ENCODE data around the gene LRRC3.

The LRRC3 gene

DNA sequence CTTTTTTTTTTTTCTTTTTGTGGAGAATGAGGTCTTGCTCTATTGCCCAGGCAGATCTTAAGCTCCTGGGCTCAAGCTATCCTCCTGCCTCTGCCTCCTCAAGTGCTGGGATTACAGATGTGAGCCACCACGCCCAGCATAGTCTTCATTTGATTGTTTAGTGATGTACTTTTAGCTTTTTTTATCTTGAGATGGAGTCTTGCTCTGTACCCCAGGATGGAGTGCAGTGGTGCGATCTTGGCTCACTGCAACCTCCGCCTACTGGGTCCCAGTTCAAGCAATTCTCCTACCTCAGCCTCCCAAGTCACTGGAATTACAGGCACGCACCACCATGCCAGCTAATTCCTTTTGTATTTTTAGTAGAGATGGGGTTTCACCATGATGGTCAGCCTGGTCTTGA is 24.0 kb upstream of the LRRC3 start:
- H3K27ac Mint-ChIP-seq: no peak overlapping the region

DNA sequence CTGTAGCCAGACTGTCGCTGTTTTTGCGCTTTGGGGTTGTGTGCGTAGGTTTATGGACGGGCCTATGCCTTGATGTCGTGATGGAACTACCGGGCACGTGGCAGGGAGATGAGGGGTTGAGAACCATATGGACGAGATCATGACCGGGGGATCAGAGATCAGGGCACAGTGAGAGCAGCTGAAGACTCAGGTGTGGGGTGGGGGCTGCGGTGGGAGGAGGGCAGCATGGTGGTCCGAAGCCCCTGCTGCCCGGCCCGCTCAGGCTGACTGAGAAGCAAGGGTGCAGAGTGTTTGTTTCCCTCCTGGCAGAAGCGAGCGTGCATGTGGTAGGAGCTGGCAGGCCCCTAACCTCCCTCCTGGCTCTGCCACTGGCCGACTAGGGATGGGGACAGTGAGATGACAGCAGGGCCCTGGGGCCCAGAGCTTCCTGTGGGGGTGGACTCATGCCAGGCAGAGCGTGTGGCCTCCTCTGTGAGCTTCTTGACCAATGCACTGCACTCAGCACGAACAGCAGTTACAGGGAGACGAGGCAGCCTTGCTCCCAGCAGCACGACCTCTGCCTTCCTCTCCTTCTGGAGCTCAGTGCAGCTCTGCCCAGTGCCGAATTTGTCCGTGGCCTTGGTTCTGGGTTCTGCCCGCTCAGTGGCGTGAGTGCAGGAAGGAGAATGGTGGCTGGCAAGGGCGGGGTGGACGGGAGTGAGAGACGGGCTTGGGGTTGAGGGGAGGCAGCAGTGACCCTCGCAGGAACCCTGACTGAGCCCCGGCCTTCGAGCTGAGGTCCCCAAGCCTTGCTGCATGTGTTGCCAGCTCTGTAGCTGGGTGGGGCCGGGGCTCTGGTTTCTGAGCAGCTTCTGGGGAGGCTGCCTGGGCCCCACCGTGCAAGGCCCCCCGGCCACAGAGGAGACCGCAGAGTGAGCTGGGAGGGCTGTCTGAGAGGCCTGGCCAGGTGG is 22.2 kb upstream of the LRRC3 start:
- H3K27ac Mint-ChIP-seq: no peak overlapping the region
- no peak overlapping the region for H3K4me3 Mint-ChIP-seq
- DNase-seq: peak; percentile 22
- H3K4me1 Mint-ChIP-seq (ENCODE audit: low read depth): no peaks in the 10 kb centered on the region
- H3K27me3 Mint-ChIP-seq: no peaks in the 10 kb centered on the region
- H3K36me3 Mint-ChIP-seq (ENCODE audit: low read depth): peaks cover 24% of the 10 kb centered on the region
- peaks cover 10% of the 10 kb centered on the region for H3K9me3 Mint-ChIP-seq

More for the DNA sequence above, 24.0 kb upstream of the LRRC3 start:
- Mint-ChIP-seq H3K27me3 (no peaks in the 10 kb centered on the region), H3K4me3 (no peak overlapping the region), H3K36me3 (ENCODE audit: low read depth) (peaks cover 27% of the 10 kb centered on the region), H3K9me3 (peaks cover 10% of the 10 kb centered on the region), H3K4me1 (ENCODE audit: low read depth) (no peaks in the 10 kb centered on the region)
- no peak for DNase-seq

GRCh38 chr21:44433791-44434567 is 21.3 kb upstream of the LRRC3 start:
- peaks cover 23% of the 10 kb centered on the region for H3K36me3 Mint-ChIP-seq (ENCODE audit: low read depth)
- H3K9me3 Mint-ChIP-seq: peaks cover 8% of the 10 kb centered on the region
- H3K4me1 Mint-ChIP-seq (ENCODE audit: low read depth): no peaks in the 10 kb centered on the region
- no peak overlapping the region for H3K27ac Mint-ChIP-seq
- DNase-seq: peak; percentile 20
- no peaks in the 10 kb centered on the region for H3K27me3 Mint-ChIP-seq
- H3K4me3 Mint-ChIP-seq: no peak overlapping the region

- Mint-ChIP-seq H3K27ac (no peak overlapping the region), H3K4me1 (ENCODE audit: low read depth) (no peaks in the 10 kb centered on the region), H3K27me3 (no peaks in the 10 kb centered on the region), H3K9me3 (peaks cover 8% of the 10 kb centered on the region), H3K36me3 (ENCODE audit: low read depth) (peaks cover 27% of the 10 kb centered on the region), H3K4me3 (no peak overlapping the region)
- DNase-seq: peak; percentile 11
Observed at GRCh38 chr21:44434568-44434925, 20.8 kb upstream of the LRRC3 start.

DNA sequence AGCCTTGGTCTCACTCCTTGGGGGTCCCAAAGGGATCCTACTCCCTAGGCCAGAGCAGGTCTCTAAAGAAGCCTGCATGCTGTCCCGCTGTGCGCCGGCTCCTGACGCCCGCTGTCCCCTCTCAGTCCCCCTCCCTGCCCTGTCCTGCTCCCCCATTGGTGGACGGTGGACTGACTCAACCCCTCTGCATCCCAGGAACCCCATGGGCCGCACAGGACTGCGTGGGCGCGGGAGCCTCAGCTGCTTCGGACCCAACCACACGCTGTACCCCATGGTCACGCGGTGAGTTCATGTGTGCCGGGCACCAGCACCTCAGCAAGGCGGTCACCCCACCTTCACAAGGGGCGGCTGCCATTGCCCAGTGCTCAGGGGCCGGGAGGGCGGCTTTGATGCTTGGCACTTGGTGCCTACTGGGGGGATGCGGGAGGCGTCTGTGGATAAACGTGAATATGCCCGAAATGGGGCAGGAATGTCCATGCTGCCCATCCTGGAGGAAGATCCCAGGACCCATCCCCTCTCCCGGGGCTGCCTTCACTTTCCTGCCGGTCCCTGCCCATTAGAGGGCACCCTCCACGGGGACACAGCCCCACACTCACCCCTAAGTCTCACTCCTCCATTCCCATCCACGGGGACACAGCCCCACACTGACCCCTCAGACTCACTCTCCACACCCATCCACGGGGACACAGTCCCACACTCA is 20.2 kb upstream of the LRRC3 start:
- DNase-seq: peak; percentile 14
- Mint-ChIP-seq H3K36me3 (ENCODE audit: low read depth) (peaks cover 26% of the 10 kb centered on the region), H3K9me3 (peaks cover 3% of the 10 kb centered on the region), H3K27me3 (no peaks in the 10 kb centered on the region), H3K27ac (no peak overlapping the region), H3K4me1 (ENCODE audit: low read depth) (no peaks in the 10 kb centered on the region), H3K4me3 (no peak overlapping the region)

- H3K4me1 Mint-ChIP-seq (ENCODE audit: low read depth): no peaks in the 10 kb centered on the region
- no peak overlapping the region for H3K27ac Mint-ChIP-seq
- no peak overlapping the region for H3K4me3 Mint-ChIP-seq
- no peaks in the 10 kb centered on the region for H3K27me3 Mint-ChIP-seq
- DNase-seq: no peak
- H3K9me3 Mint-ChIP-seq: no peaks in the 10 kb centered on the region
- H3K36me3 Mint-ChIP-seq (ENCODE audit: low read depth): peaks cover 30% of the 10 kb centered on the region
Observed at GRCh38 chr21:44436111-44436611, 19.1 kb upstream of the LRRC3 start.

GRCh38 chr21:44436958-44437357 is 18.4 kb upstream of the LRRC3 start:
- no peak overlapping the region for H3K4me3 Mint-ChIP-seq
- H3K36me3 Mint-ChIP-seq (ENCODE audit: low read depth): peaks cover 34% of the 10 kb centered on the region
- DNase-seq: no peak
- H3K9me3 Mint-ChIP-seq: no peaks in the 10 kb centered on the region
- H3K27ac Mint-ChIP-seq: no peak overlapping the region
- H3K4me1 Mint-ChIP-seq (ENCODE audit: low read depth): no peaks in the 10 kb centered on the region
- no peaks in the 10 kb centered on the region for H3K27me3 Mint-ChIP-seq

GRCh38 chr21:44437371-44437695 is 18.0 kb upstream of the LRRC3 start:
- H3K27me3 Mint-ChIP-seq: no peaks in the 10 kb centered on the region

GRCh38 chr21:44437696-44438431 is 17.4 kb upstream of the LRRC3 start:
- H3K27ac Mint-ChIP-seq: no peak overlapping the region
- H3K36me3 Mint-ChIP-seq (ENCODE audit: low read depth): peaks cover 38% of the 10 kb centered on the region
- H3K9me3 Mint-ChIP-seq: no peaks in the 10 kb centered on the region
- no peaks in the 10 kb centered on the region for H3K4me1 Mint-ChIP-seq (ENCODE audit: low read depth)
- no peak for DNase-seq
- H3K27me3 Mint-ChIP-seq: no peaks in the 10 kb centered on the region
- no peak overlapping the region for H3K4me3 Mint-ChIP-seq

More at GRCh38 chr21:44437371-44437695, 18.0 kb upstream of the LRRC3 start:
- no peaks in the 10 kb centered on the region for H3K9me3 Mint-ChIP-seq
- no peak overlapping the region for H3K27ac Mint-ChIP-seq
- H3K4me1 Mint-ChIP-seq (ENCODE audit: low read depth): no peaks in the 10 kb centered on the region
- H3K4me3 Mint-ChIP-seq: no peak overlapping the region
- DNase-seq: no peak
- H3K36me3 Mint-ChIP-seq (ENCODE audit: low read depth): peaks cover 34% of the 10 kb centered on the region

- Mint-ChIP-seq H3K9me3 (no peaks in the 10 kb centered on the region), H3K4me1 (ENCODE audit: low read depth) (no peaks in the 10 kb centered on the region), H3K36me3 (ENCODE audit: low read depth) (peaks cover 45% of the 10 kb centered on the region), H3K27ac (no peak overlapping the region), H3K27me3 (no peaks in the 10 kb centered on the region), H3K4me3 (no peak overlapping the region)
- DNase-seq: no peak
Observed at GRCh38 chr21:44438531-44439210, 16.6 kb upstream of the LRRC3 start.

DNA sequence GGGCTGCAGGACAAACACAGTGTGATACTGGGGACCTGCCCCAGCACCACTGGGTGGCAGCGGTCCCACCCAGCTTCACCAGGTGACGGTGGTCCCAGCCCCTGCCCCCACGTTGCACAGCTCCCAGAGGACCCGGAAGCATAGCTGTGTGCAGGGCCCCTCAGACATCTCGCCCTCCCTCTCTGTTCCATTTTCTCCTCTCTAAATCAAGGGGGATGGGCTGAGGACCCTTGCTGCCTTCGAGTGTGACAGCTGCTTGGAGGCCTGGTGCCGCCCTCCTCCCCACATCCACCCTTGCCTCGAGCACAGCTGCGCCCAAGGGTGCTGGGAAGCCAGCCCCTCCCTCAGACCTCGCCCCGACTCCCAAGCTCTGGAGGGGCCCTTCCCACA is 16.1 kb upstream of the LRRC3 start:
- Mint-ChIP-seq H3K4me3 (no peak overlapping the region), H3K27me3 (no peaks in the 10 kb centered on the region), H3K27ac (no peak overlapping the region), H3K4me1 (ENCODE audit: low read depth) (no peaks in the 10 kb centered on the region), H3K36me3 (ENCODE audit: low read depth) (peaks cover 45% of the 10 kb centered on the region), H3K9me3 (no peaks in the 10 kb centered on the region)
- no peak for DNase-seq

GRCh38 chr21:44440241-44441040 is 14.9 kb upstream of the LRRC3 start:
- Mint-ChIP-seq H3K27ac (no peak overlapping the region), H3K4me3 (no peak overlapping the region), H3K36me3 (ENCODE audit: low read depth) (peaks cover 41% of the 10 kb centered on the region), H3K9me3 (no peaks in the 10 kb centered on the region), H3K27me3 (no peaks in the 10 kb centered on the region), H3K4me1 (ENCODE audit: low read depth) (no peaks in the 10 kb centered on the region)
- DNase-seq: no peak

GRCh38 chr21:44441041-44441400 is 14.3 kb upstream of the LRRC3 start:
- Mint-ChIP-seq H3K36me3 (ENCODE audit: low read depth) (peaks cover 37% of the 10 kb centered on the region), H3K4me3 (no peak overlapping the region), H3K27me3 (no peaks in the 10 kb centered on the region), H3K27ac (no peak overlapping the region), H3K9me3 (no peaks in the 10 kb centered on the region), H3K4me1 (ENCODE audit: low read depth) (no peaks in the 10 kb centered on the region)
- DNase-seq: no peak

Data from activated T-cell treated with anti-CD3 and anti-CD28 coated beads, Interleukin-2, amount 50 U/mL, for 24 hours (primary cell).